IPS-18a (cell line): ENCODE data around the gene INSRR.
A peak's percentile ranks its signal among the peaks of the same experiment; 100 is the strongest.

Experiments
- H3K27ac ChIP-seq: one replicate; pipeline ENCODE4 v1.5.1; 2013; ENCODE audit warnings: low read length
- H3K27me3 ChIP-seq: one replicate; pipeline ENCODE4 v1.6.1; 2013; ENCODE audit warnings: mild to moderate bottlenecking, low read length; ENCODE audit not compliant: control insufficient read depth, insufficient read depth
- H3K36me3 ChIP-seq: one replicate; pipeline ENCODE4 v1.6.1; 2013; ENCODE audit warnings: low read depth, low read length; ENCODE audit not compliant: control insufficient read depth
- H3K4me1 ChIP-seq: one replicate; pipeline ENCODE4 v1.6.1; 2013; ENCODE audit warnings: low read depth, low read length; ENCODE audit not compliant: control insufficient read depth
- H3K4me3 ChIP-seq: one replicate; pipeline ENCODE4 v1.5.1; 2013; ENCODE audit warnings: low read length
- H3K9ac ChIP-seq: one replicate; pipeline ENCODE4 v1.6.1; 2013; ENCODE audit warnings: mild to moderate bottlenecking, low read length, moderate library complexity
- H3K9me3 ChIP-seq: one replicate; pipeline ENCODE4 v1.6.1; 2013; ENCODE audit warnings: low read depth, low read length; ENCODE audit not compliant: control insufficient read depth

The INSRR gene

GRCh38 chr1:156866249-156866909 is 7.5 kb upstream of the INSRR start:
- Histone ChIP-seq H3K27me3 (peaks cover 33% of the 10 kb centered on the region), H3K9ac (no peak overlapping the region)

GRCh38 chr1:156865865-156866248 is 6.9 kb upstream of the INSRR start:
- Histone ChIP-seq H3K27me3 (peaks cover 37% of the 10 kb centered on the region), H3K9me3 (no peaks in the 10 kb centered on the region), H3K4me1 (peaks cover 6% of the 10 kb centered on the region), H3K27ac (no peak overlapping the region), H3K9ac (no peak overlapping the region), H3K36me3 (no peaks in the 10 kb centered on the region), H3K4me3 (no peak overlapping the region)

More at GRCh38 chr1:156866249-156866909, 7.5 kb upstream of the INSRR start:
- H3K9me3 ChIP-seq = no peaks in the 10 kb centered on the region
- no peaks in the 10 kb centered on the region for H3K36me3 ChIP-seq
- no peak overlapping the region for H3K27ac ChIP-seq
- H3K4me1 ChIP-seq = peaks cover 6% of the 10 kb centered on the region
- no peak overlapping the region for H3K4me3 ChIP-seq

- no peaks in the 10 kb centered on the region for H3K9me3 ChIP-seq
- H3K9ac ChIP-seq = no peak overlapping the region
- H3K4me1 ChIP-seq = peaks cover 6% of the 10 kb centered on the region
- H3K27ac ChIP-seq = no peak overlapping the region
- peaks cover 41% of the 10 kb centered on the region for H3K27me3 ChIP-seq
- no peak overlapping the region for H3K4me3 ChIP-seq
- no peaks in the 10 kb centered on the region for H3K36me3 ChIP-seq
Measured at GRCh38 chr1:156865258-156865657, 6.3 kb upstream of the INSRR start.

- Histone ChIP-seq H3K27ac (no peak overlapping the region), H3K27me3 (peaks cover 46% of the 10 kb centered on the region), H3K4me3 (no peak overlapping the region), H3K9me3 (no peaks in the 10 kb centered on the region), H3K4me1 (peaks cover 6% of the 10 kb centered on the region), H3K9ac (no peak overlapping the region), H3K36me3 (no peaks in the 10 kb centered on the region)
Measured at GRCh38 chr1:156864796-156865195, 5.9 kb upstream of the INSRR start.

GRCh38 chr1:156863631-156864030 is 4.7 kb upstream of the INSRR start:
- H3K27me3 ChIP-seq = peaks cover 57% of the 10 kb centered on the region
- no peak overlapping the region for H3K9ac ChIP-seq
- no peaks in the 10 kb centered on the region for H3K9me3 ChIP-seq

GRCh38 chr1:156862997-156863599 is 4.2 kb upstream of the INSRR start:
- H3K9me3 ChIP-seq = no peaks in the 10 kb centered on the region
- H3K36me3 ChIP-seq = no peaks in the 10 kb centered on the region
- H3K4me1 ChIP-seq = peaks cover 11% of the 10 kb centered on the region
- peaks cover 63% of the 10 kb centered on the region for H3K27me3 ChIP-seq
- no peak overlapping the region for H3K4me3 ChIP-seq
- no peak overlapping the region for H3K9ac ChIP-seq
- H3K27ac ChIP-seq = no peak overlapping the region

More at GRCh38 chr1:156863631-156864030, 4.7 kb upstream of the INSRR start:
- Histone ChIP-seq H3K4me1 (peaks cover 6% of the 10 kb centered on the region), H3K27ac (no peak overlapping the region), H3K36me3 (no peaks in the 10 kb centered on the region), H3K4me3 (no peak overlapping the region)

- Histone ChIP-seq H3K27me3 (peaks cover 68% of the 10 kb centered on the region), H3K36me3 (no peaks in the 10 kb centered on the region), H3K4me3 (no peak overlapping the region), H3K27ac (no peak overlapping the region), H3K9ac (no peak overlapping the region), H3K9me3 (no peaks in the 10 kb centered on the region), H3K4me1 (peaks cover 11% of the 10 kb centered on the region)
Measured at GRCh38 chr1:156862584-156862983, 3.7 kb upstream of the INSRR start.

- H3K27ac ChIP-seq = no peak within 1 kb of the TSS
- no peaks in the 10 kb centered on the region for H3K36me3 ChIP-seq
- H3K4me1 ChIP-seq = peaks cover 6% of the 10 kb centered on the region
- H3K27me3 ChIP-seq = peaks cover 84% of the 10 kb centered on the region
- peak within 1 kb of the TSS; percentile 49 for H3K4me3 ChIP-seq
- no peaks in the 10 kb centered on the region for H3K9me3 ChIP-seq
- H3K9ac ChIP-seq = no peak within 1 kb of the TSS
Measured at GRCh38 chr1:156860628-156861423, 1.9 kb upstream of the INSRR start, which contains the start of gene NTRK1. TSS of gene NTRK1 (plus strand) at chr1:156860865. CDS start at chr1:156860935, 70 bp downstream.

- peaks cover 84% of the 10 kb centered on the region for H3K27me3 ChIP-seq
- H3K4me3 ChIP-seq = peak overlapping the region; percentile 49
Measured at GRCh38 chr1:156860113-156860627, 1.3 kb upstream of the INSRR start.

GRCh38 chr1:156859523-156860112 is 701 bp upstream of the INSRR start:
- peaks cover 87% of the 10 kb centered on the region for H3K27me3 ChIP-seq
- H3K4me3 ChIP-seq = peak overlapping the region; percentile 49
- H3K9ac ChIP-seq = no peak overlapping the region
- H3K9me3 ChIP-seq = no peaks in the 10 kb centered on the region
- no peak overlapping the region for H3K27ac ChIP-seq
- peaks cover 6% of the 10 kb centered on the region for H3K4me1 ChIP-seq
- no peaks in the 10 kb centered on the region for H3K36me3 ChIP-seq

More at GRCh38 chr1:156860113-156860627, 1.3 kb upstream of the INSRR start:
- H3K9ac ChIP-seq = no peak overlapping the region
- no peaks in the 10 kb centered on the region for H3K36me3 ChIP-seq
- H3K9me3 ChIP-seq = no peaks in the 10 kb centered on the region
- H3K4me1 ChIP-seq = peaks cover 6% of the 10 kb centered on the region
- no peak overlapping the region for H3K27ac ChIP-seq

- Histone ChIP-seq H3K9ac (no peak overlapping the region), H3K27me3 (peaks cover 88% of the 10 kb centered on the region), H3K4me3 (peak overlapping the region; percentile 49), H3K4me1 (peaks cover 6% of the 10 kb centered on the region), H3K27ac (no peak overlapping the region), H3K9me3 (no peaks in the 10 kb centered on the region), H3K36me3 (no peaks in the 10 kb centered on the region)
Measured at GRCh38 chr1:156858555-156858956, 361 bp downstream of the INSRR start.
